Activated T-helper 1 cell treated with Interleukin-2 at 50 U/mL for 16 hours (primary cell): ENCODE results near the gene C5AR2.
A peak's percentile ranks its signal among the peaks of the same experiment; 100 is the strongest.
"Not testable (repeated sequence)": the region's sequence is repeated elsewhere in the genome, so short reads cannot be mapped to it uniquely, and the experiment has no call there.

ENCODE experiments used
- DNase-seq: peaks from one replicate; pipeline ENCODE4 v3.0.0-alpha.2; 2020; ENCODE audit warnings: low read depth

The C5AR2 gene

GRCh38 chr19:47323872-47324271 is 8.1 kb upstream of the C5AR2 start:
- DNase-seq = no peak

DNA sequence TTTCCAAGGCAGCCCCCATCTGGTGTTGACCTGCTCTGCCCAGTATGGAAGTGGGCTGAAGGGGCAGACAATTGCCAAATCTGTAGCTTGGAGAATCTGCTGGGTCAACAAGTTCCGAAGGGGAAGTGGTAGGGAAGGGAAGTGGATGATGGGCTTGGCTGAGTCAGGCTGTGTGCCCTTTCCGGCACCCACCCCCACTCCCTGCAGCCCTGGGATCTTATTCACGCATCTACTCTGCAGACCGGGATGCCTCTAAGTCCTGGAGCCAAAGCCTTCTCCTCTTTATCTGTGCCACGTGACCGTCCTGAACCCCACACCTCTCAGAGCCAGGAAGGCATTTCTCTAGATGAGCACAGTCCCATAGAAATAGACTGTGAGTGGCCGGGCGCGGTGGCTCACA is 7.5 kb upstream of the C5AR2 start:
- DNase-seq = no peak

- DNase-seq = no peak
These were observed 1.5 kb upstream of the C5AR2 start for GRCh38 chr19:47330466-47330869.

GRCh38 chr19:47331490-47331889 is 485 bp upstream of the C5AR2 start:
- no peak for DNase-seq

DNA sequence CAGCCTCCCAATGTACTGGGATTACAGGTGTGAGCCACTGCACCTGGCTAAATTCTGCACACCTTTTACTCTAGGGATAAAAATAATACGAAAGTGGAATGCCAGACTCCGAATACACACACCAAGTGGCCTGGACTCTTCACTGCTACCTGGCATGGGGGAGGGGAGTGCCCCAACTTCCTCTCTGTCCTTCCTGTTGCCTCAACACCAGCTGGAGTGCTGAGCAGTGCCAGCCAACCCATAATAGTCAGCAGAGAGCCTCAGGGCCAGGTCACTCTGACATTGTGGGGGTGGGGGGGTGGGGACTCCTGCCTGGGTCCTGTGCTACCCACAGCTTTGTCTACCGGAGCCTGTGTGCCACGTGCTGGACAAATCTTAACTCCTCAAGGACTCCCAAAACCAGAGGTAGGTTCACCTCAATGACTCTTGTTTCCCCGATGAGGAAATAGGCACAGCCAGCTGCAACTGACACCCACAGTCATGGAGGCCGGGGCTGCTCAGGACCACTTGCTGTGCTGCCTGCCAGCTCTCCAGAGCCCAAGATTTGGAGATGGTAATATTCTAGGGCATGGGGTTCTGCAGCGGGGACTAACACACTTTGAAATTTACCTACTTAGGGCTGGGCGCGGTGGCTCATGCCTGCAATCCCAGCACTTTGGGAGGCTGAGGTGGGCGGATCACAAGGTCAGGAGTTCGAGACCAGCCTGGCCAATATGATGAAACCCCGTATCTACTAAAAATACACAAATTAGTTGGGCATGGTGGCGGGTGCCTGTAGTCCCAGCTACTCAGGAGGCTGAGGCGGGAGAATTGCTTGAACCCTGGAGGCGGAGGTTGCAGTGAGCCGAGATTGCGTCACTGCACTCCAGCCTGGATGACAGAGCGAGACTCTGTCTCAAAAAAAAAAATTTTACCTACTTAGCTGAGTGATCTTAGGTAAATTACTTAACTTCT is 5.1 kb downstream of the C5AR2 start:
- DNase-seq = not testable (repeated sequence)

- no peak for DNase-seq
These were observed 7.4 kb downstream of the C5AR2 start for GRCh38 chr19:47339196-47339880.

DNA sequence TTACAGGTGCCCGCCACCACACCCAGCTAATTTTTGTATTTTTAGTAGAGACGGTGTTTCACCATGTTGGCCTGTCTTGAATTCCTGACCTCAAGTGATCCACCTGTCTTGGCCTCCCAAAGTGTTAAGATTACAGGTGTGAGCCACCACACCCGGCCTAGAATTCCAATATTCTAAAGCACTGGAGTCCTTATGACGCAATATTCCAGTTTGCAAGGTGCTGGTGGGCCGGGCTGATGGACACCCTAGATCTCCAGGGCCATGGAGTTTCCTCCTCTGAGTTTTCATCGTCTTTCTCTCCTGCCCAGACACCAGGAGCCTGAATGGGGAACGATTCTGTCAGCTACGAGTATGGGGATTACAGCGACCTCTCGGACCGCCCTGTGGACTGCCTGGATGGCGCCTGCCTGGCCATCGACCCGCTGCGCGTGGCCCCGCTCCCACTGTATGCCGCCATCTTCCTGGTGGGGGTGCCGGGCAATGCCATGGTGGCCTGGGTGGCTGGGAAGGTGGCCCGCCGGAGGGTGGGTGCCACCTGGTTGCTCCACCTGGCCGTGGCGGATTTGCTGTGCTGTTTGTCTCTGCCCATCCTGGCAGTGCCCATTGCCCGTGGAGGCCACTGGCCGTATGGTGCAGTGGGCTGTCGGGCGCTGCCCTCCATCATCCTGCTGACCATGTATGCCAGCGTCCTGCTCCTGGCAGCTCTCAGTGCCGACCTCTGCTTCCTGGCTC is 8.7 kb downstream of the C5AR2 start:
- DNase-seq = no peak

GRCh38 chr19:47341734-47342133 is 9.8 kb downstream of the C5AR2 start:
- no peak for DNase-seq

- no peak for DNase-seq
These were observed 11.3 kb downstream of the C5AR2 start for GRCh38 chr19:47343194-47343802.

DNA sequence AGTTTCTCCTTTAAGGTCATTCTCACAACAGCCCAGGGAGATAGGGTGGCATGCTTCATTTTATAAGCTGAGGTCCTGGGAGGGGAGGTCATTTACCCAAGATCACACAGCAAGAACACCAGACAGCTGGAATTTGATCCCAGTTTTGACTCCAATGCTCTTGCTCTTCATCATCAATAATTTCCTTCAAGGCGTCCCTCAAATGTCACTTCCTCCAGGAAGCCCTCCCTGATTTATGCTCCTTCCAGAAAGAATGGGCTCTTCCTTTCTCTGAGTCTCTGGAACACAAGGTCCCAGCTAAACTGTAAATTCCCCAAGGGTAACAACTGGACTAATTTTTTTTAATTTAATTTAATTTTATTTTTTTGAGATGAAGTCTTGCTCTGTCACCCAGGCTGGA is 12.4 kb downstream of the C5AR2 start:
- DNase-seq = no peak

GRCh38 chr19:47346024-47346423 is 14.0 kb downstream of the C5AR2 start:
- not testable (repeated sequence) for DNase-seq

DNA sequence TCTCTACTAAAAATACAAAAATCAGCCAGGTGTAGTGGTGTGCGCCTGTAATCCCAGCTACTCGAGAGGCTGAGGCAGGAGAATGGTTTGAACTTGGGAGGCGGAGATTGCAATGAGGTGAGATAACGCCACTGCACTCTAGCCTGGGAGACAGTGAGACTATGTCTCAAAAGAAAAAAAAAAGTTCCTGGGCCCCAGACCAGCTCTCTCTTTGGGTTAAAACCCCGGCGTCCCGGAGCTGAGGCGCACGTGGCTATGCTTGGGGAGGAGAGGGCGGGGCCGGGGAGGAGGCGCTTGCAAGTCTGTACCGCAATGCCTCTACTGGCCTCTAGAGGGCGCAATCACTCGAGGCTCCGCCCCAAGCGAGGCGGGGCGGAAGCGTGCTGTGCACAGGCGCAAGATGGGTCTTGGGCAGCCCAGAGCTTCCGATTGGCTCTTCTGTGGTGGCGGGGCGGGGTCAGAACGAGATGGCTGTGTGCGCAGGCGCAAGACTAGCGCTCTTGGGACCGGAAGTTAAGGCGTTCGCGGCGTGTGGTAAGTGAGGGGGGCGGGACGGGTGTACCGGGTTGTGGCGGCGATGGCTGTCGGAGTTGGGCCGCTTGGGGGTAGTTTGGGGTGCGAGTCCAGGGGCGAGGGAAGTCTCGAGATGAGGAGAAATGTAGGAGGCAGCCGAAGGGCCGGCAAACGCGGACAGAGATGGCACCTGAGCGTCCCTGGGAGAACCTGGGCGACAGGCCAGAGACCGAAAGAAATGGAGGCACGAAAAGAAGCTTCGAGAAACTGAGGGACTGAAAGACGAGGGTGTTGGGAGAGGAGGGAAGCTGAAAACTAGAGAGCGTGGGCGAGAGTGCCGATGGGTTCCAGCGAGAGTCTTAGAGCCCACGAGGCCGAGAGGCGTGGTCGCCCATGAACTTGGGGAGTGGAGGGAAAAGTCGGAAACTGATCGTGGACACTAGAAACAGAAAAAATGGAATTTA is 17.1 kb downstream of the C5AR2 start, which contains the start of gene DHX34:
Gene DHX34 (plus strand): TSS at position 497 of the 977 bp plus-strand sequence. CDS start 3,716 bp downstream, outside the sequence.
- peak; percentile 98 for DNase-seq

GRCh38 chr19:47350630-47351029 is 18.7 kb downstream of the C5AR2 start:
- DNase-seq = no peak

GRCh38 chr19:47351548-47351947 is 19.6 kb downstream of the C5AR2 start:
- DNase-seq = no peak

GRCh38 chr19:47352095-47352494 is 20.1 kb downstream of the C5AR2 start:
- DNase-seq = no peak

- no peak for DNase-seq
These were observed 21.3 kb downstream of the C5AR2 start for GRCh38 chr19:47353307-47353712.

- DNase-seq = no peak
These were observed 24.9 kb downstream of the C5AR2 start for GRCh38 chr19:47356900-47357299.

DNA sequence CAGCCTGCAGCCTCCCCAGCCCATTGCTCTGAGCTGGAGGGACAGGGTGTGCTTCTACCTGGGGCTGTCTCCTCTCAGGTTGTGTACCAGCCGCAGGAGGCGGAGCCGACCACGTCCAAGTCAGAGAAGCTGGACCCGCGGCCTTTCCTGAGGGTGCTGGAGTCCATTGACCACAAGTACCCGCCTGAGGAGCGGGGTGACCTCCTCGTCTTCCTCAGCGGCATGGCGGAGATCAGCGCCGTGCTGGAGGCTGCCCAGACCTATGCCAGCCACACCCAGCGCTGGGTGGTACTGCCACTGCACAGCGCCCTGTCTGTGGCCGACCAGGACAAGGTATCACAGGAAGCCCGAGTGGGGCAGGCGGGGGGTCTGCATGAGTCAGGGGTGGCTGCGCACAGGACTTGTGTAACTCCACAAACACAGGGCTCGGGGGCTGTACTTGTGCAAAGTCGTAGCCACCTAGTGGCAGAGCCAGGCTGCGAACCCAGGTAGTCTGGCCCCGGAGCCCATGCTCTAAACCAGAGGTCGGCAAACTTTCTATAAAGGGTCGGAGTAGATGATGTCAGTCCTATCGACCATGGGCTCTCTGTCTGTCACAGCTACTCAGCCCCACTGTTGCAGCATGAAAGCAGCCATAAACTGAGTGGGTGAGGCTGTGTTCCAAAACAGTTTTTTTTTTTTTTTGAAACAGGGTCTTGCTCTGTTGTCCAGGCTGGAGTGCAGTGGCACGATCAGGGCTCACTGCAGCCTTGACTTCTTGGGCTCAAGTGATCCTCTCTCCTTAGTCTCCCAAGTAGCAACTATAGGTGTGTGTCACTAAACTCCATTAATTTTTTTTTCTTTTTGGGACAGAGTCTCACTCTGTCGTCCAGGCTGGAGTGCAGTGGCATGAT is 26.1 kb downstream of the C5AR2 start:
- DNase-seq = no peak

- DNase-seq = no peak
These were observed 27.0 kb downstream of the C5AR2 start for GRCh38 chr19:47358936-47359335.

GRCh38 chr19:47362321-47362720 is 30.3 kb downstream of the C5AR2 start:
- no peak for DNase-seq
